BLaER1 treated with 17β-estradiol and CSF1 and Interleukin-3, amounts not matched to agents 10 nM and 100 nM (cell line): ENCODE measurements around the gene CCN5.
A peak's percentile ranks its signal among the peaks of the same experiment; 100 is the strongest.

Experiments used
- H3K27ac ChIP-seq, 11 experiments: shearing (Covaris generic); formaldehyde crosslinking; 2 replicates each; pipeline ENCODE4 v1.8.1; 2022
- H3K27me3 ChIP-seq, 11 experiments: shearing (Covaris generic); formaldehyde crosslinking; 2 replicates each; pipeline ENCODE4 v1.8.1; 2022
- H3K36me3 ChIP-seq, 11 experiments: shearing (Covaris generic); formaldehyde crosslinking; 2 replicates each; pipeline ENCODE4 v1.8.1; 2022
- H3K4me1 ChIP-seq, 10 experiments: shearing (Covaris generic); formaldehyde crosslinking; 2 replicates each; pipeline ENCODE4 v1.8.1; 2022
- H3K4me2 ChIP-seq, 11 experiments: shearing (Covaris generic); formaldehyde crosslinking; 2 replicates each; pipeline ENCODE4 v1.8.1; 2022
- H3K4me3 ChIP-seq, 10 experiments: shearing (Covaris generic); formaldehyde crosslinking; 2 replicates each; pipeline ENCODE4 v1.8.1; 2022
- H3K9ac ChIP-seq, 11 experiments: shearing (Covaris generic); formaldehyde crosslinking; 2 replicates each; pipeline ENCODE4 v1.8.1; 2022
- H3K9me3 ChIP-seq, 11 experiments: shearing (Covaris generic); formaldehyde crosslinking; replicated peaks in 1 of 11; 2 replicates each; pipeline ENCODE4 v1.8.1; 2022
- H4K20me1 ChIP-seq, 11 experiments: shearing (Covaris generic); formaldehyde crosslinking; 2 replicates each; pipeline ENCODE4 v1.8.1; 2022
- Cebpa-rat ChIP-seq, 11 experiments: shearing (Covaris generic); IDR thresholded peaks; 2 replicates each; pipeline ENCODE4 v1.8.1; 2022

CCN5 gene

DNA sequence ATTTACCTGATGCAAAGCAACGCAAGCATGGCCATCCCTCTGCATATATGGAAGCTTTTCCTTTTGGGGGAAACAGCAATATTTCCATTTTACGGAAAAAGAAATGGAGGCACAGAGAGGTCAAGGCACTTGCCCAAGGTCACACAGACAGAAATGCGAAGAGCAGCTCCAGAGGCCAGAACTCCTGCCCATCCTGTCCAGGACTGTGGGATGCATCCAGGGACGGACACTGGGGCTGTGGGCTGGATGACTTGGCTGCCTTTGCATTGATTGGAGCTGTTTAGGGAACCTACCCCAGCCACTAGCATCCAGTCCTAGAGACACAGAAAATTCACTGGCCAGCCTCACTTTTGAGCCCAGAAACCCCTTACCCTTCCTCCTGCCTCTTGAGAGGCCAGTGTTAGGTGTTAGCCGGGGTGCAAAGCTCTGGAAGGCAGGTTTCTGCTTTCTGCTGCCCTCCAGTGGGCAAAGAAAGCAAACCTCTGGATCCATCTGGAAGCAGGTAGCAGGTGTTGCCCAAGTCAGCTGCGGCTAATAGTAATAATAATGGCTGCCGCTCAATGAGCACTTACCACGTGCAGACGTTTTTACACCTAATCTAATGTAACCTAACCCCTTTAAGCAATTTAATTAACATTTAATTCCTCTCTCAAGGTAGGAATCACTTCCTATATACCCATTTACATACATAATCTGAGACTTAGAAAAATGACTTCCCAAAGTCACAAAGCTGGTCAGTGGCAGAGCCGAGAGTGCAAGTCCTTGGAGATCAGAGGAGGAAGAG is 31.7 kb upstream of the CCN5 start:
- no peak for TF ChIP-seq Cebpa-rat (IDR thresholded peaks at IDR 0.05)
- Histone ChIP-seq H3K4me2 (no peak overlapping the region), H3K4me1 (peaks cover 0 to 15% (median 3%) of the 10 kb centered on the region in 10 experiments; a peak in 10 of 20 replicates), H3K27ac (no peak overlapping the region), H3K27me3 (no peaks in the 10 kb centered on the region), H3K4me3 (no peak overlapping the region), H3K9ac (no peak overlapping the region), H4K20me1 (no peaks in the 10 kb centered on the region), H3K36me3 (no peaks in the 10 kb centered on the region), H3K9me3 (0 out of 22 replicates have a peak, but pooled peaks cover 0 to 5% (median 0%) of the 10 kb centered on the region in 11 experiments)

DNA sequence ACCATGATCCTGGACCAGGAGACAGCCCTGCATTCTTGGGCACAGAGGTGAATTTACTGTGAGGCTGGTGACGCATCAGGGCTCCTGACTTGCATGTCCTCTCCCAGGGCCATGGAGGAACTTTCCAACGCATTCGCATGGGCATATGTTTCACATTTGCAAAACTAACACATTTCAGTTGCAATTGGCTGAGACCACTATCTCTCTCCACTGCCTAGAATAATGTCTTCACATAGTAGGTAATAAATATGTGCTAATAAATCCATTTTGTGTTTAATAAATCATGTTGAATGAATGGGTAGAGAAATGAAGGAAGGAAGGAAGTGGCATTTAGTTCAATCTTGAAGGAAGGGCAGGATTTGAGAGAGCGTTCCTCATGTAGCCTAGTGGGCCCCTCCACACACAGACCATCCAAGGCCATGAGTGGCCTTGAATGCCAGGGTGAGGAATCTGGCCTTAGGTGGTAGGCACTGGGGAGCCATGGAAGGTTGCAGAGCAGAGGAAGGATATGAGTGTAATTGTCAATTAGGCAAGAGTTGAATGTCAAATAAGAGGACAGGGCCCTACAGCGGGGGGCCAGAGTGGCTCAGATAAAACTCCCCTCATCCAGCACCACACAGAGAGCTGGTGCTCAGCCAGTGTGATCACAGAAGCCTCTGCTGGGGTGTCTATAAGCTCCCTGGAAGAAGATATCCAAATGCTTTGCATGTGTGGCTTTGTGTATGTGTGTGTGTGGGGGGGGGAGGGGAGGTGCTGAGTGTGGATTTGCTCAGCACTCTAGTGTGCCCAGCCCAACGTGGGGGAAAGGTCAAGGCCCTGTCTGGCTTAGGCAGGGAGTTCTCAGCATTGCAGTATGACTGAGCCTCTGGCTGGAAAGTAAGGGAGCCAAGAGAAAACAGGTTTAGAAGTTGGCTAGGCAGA is 30.9 kb upstream of the CCN5 start:
- no peak for TF ChIP-seq Cebpa-rat (IDR thresholded peaks at IDR 0.05)
- H4K20me1 ChIP-seq = no peaks in the 10 kb centered on the region
- no peak overlapping the region for H3K27ac ChIP-seq
- H3K4me2 ChIP-seq = no peak overlapping the region
- no peak overlapping the region for H3K4me3 ChIP-seq
- 0 out of 22 replicates have a peak, but pooled peaks cover 0 to 5% (median 0%) of the 10 kb centered on the region in 11 experiments for H3K9me3 ChIP-seq
- no peaks in the 10 kb centered on the region for H3K27me3 ChIP-seq
- peaks cover 0 to 15% (median 0%) of the 10 kb centered on the region in 10 experiments; a peak in 5 of 20 replicates for H3K4me1 ChIP-seq
- H3K9ac ChIP-seq = 0 out of 22 replicates have a peak overlapping the region, but pooled peaks of 1 of the 11 experiments have one; percentile 1
- H3K36me3 ChIP-seq = no peaks in the 10 kb centered on the region

DNA sequence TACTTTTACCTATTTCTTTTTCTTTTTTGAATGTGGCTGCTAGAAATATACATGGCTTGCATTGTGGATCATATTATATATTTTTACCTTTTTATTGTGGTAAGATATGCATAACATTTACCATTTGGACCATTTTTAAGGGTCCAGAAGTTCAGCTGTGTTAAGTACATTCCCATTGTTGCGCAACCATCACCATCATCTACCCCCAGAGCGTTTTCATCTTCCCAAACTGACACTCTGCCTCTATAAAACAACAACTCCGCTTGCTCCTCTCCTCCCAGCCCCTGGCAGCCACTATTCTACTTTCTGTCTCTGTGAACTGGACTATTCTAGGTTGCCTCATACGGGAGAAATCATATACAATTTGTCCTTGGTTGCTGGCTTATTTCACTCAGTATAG is 28.2 kb upstream of the CCN5 start:
- no peak overlapping the region for H3K27ac ChIP-seq
- TF ChIP-seq Cebpa-rat (IDR thresholded peaks at IDR 0.05) = peak in 9 of 11 experiments; percentile 35 to 80 (median 64); a peak in 11 of 22 replicates
- no peaks in the 10 kb centered on the region; a peak in 1 of 22 replicates for H3K9me3 ChIP-seq
- no peaks in the 10 kb centered on the region for H3K36me3 ChIP-seq
- no peak overlapping the region for H3K4me3 ChIP-seq
- no peak overlapping the region for H3K4me2 ChIP-seq
- peaks cover 0 to 15% (median 0%) of the 10 kb centered on the region in 10 experiments; a peak in 5 of 20 replicates for H3K4me1 ChIP-seq
- no peaks in the 10 kb centered on the region for H3K27me3 ChIP-seq
- no peak overlapping the region for H3K9ac ChIP-seq
- no peaks in the 10 kb centered on the region; a peak in 1 of 22 replicates for H4K20me1 ChIP-seq

DNA sequence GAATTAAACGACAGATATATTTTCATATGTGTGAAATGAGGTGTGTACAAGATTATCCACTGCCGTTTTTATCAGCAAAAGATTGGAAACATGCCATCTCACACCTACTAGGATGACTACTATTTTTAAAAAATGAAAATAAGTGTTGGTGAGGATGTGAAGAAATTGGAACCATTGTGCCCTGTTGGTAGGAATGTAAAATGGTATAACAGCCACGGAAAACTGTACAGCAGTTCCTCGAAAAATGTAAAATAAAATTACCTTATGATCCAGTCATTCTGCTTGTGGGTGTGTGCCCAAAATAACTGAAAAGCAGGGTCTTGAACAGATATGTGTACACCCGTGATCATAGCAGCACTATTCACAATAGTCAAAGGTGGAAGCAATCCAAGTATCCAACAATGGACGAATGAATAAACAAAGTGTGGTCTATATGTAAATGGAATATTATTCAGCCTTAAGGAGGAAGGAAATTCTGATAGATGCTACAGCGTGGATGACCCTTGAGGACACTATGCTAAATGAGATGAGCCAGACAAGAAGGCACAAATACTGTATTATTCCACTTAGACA is 27.0 kb upstream of the CCN5 start:
- Histone ChIP-seq H3K4me1 (peaks cover 0 to 5% (median 0%) of the 10 kb centered on the region in 10 experiments; a peak in 1 of 20 replicates), H3K36me3 (no peaks in the 10 kb centered on the region), H3K9ac (no peak overlapping the region), H3K27me3 (no peaks in the 10 kb centered on the region), H3K27ac (no peak overlapping the region), H4K20me1 (no peaks in the 10 kb centered on the region; a peak in 1 of 22 replicates), H3K4me2 (no peak overlapping the region), H3K4me3 (no peak overlapping the region), H3K9me3 (no peaks in the 10 kb centered on the region; a peak in 1 of 22 replicates)
- no peak for TF ChIP-seq Cebpa-rat (IDR thresholded peaks at IDR 0.05)

- TF ChIP-seq Cebpa-rat (IDR thresholded peaks at IDR 0.05) = no peak
- H3K27ac ChIP-seq = no peak overlapping the region
These were observed 25.4 kb upstream of the CCN5 start for GRCh38 chr20:44689809-44690208.

DNA sequence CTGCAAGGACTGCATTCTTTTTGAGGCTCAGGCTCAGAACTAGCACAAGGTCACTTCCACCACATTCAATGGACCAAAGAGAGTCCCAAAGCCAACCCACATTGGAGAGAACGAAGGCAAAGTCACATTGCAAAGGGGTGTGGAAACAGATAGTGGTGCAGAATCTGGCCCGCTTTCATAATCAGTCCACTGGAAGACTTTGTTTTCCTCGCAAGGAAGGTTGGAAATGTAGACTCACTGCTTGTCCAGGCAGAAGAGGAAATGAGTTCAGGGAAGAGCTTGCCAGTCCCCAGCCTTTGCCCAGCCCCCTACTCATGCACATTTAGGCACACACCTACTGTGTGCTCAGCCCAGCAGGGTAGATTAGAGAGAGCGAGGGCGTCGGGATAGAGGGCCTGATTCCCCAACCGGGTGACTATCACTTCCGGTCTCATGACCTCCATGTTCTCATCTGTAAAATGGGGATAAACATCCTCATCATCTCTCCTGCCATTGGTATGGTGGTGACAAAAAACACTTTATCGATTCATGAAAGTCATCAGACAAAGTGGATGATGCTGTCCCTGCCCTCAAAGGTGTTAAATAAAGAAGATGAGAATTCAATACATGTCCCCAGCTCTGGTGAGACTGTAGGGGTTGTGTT is 24.3 kb upstream of the CCN5 start:
- no peak overlapping the region; a peak in 1 of 22 replicates for H3K4me2 ChIP-seq

More at GRCh38 chr20:44689809-44690208, 25.4 kb upstream of the CCN5 start:
- H3K9me3 ChIP-seq = no peaks in the 10 kb centered on the region; a peak in 1 of 22 replicates
- no peak overlapping the region for H3K9ac ChIP-seq
- H3K4me2 ChIP-seq = no peak overlapping the region
- H3K27me3 ChIP-seq = no peaks in the 10 kb centered on the region
- H3K36me3 ChIP-seq = no peaks in the 10 kb centered on the region
- no peak overlapping the region for H3K4me3 ChIP-seq
- peaks cover 0 to 4% (median 0%) of the 10 kb centered on the region in 10 experiments; a peak in 3 of 20 replicates for H3K4me1 ChIP-seq
- no peaks in the 10 kb centered on the region; a peak in 1 of 22 replicates for H4K20me1 ChIP-seq

GRCh38 chr20:44691424-44692423 is 23.4 kb upstream of the CCN5 start:
- Histone ChIP-seq H3K9me3 (no peaks in the 10 kb centered on the region; a peak in 1 of 22 replicates), H4K20me1 (no peaks in the 10 kb centered on the region; a peak in 1 of 22 replicates), H3K4me1 (peaks cover 16 to 23% (median 18%) of the 10 kb centered on the region in 10 experiments), H3K4me2 (no peak overlapping the region), H3K9ac (no peak overlapping the region), H3K27ac (no peak overlapping the region), H3K27me3 (no peaks in the 10 kb centered on the region), H3K4me3 (no peak overlapping the region), H3K36me3 (no peaks in the 10 kb centered on the region)
- no peak for TF ChIP-seq Cebpa-rat (IDR thresholded peaks at IDR 0.05)

More for the DNA sequence above, 24.3 kb upstream of the CCN5 start:
- H3K9me3 ChIP-seq = no peaks in the 10 kb centered on the region; a peak in 1 of 22 replicates
- no peaks in the 10 kb centered on the region; a peak in 1 of 22 replicates for H4K20me1 ChIP-seq
- no peak overlapping the region for H3K9ac ChIP-seq
- no peak overlapping the region for H3K4me3 ChIP-seq
- no peaks in the 10 kb centered on the region for H3K36me3 ChIP-seq
- no peak overlapping the region for H3K27ac ChIP-seq
- peaks cover 7 to 15% (median 9%) of the 10 kb centered on the region in 10 experiments for H3K4me1 ChIP-seq
- no peak for TF ChIP-seq Cebpa-rat (IDR thresholded peaks at IDR 0.05)
- no peaks in the 10 kb centered on the region for H3K27me3 ChIP-seq
